Mesothelial cell of epicardium (in vitro differentiated cells): ENCODE data around the gene AARSD1. TPM values are rescaled to one million over a fixed set of nuclear protein-coding genes. Genes with fewer than 3 reads are reported as not detected.

ENCODE experiments used
- DNase-seq, 2 experiments: peaks; one replicate each; pipeline ENCODE4 v3.0.0; 2021; ENCODE audit warnings: low spot score in 2 of 2; ENCODE audit not compliant: unreplicated experiment in 2 of 2
- H3K27ac Mint-ChIP-seq: 2 replicates; pipeline ENCODE4 v1.8.0; 2021; ENCODE audit warnings: mixed read lengths
- H3K27me3 Mint-ChIP-seq: 2 replicates; pipeline ENCODE4 v1.8.0; 2021; ENCODE audit warnings: low read depth, mixed read lengths
- H3K36me3 Mint-ChIP-seq: 2 replicates; pipeline ENCODE4 v1.8.0; 2021; ENCODE audit warnings: mixed read lengths
- H3K4me1 Mint-ChIP-seq: 2 replicates; pipeline ENCODE4 v1.8.0; 2021; ENCODE audit warnings: mixed read lengths
- H3K4me3 Mint-ChIP-seq: 2 replicates; pipeline ENCODE4 v1.8.0; 2021; ENCODE audit warnings: mild to moderate bottlenecking, moderate library complexity, mixed read lengths
- H3K9me3 Mint-ChIP-seq: 2 replicates; pipeline ENCODE4 v1.8.0; 2021; ENCODE audit warnings: mixed read lengths
- total RNA-seq: library from RNA; stranded (reverse); gene quantifications from 3 replicates; pipeline ENCODE4 v1.2.1, GENCODE V29; 2021
- TF ChIP-seq, protein P1 (sequence below): fragments of 200-600 bp; sonication (generic); IDR thresholded peaks from one replicate; pipeline ENCODE4 v1.5.0; 2021; ENCODE audit warnings: antibody characterized with exemption; ENCODE audit not compliant: unreplicated experiment

AARSD1 gene
- total RNA-seq: 58.6 to 66.0 TPM (median 59.1 TPM) in 3 replicates

DNA sequence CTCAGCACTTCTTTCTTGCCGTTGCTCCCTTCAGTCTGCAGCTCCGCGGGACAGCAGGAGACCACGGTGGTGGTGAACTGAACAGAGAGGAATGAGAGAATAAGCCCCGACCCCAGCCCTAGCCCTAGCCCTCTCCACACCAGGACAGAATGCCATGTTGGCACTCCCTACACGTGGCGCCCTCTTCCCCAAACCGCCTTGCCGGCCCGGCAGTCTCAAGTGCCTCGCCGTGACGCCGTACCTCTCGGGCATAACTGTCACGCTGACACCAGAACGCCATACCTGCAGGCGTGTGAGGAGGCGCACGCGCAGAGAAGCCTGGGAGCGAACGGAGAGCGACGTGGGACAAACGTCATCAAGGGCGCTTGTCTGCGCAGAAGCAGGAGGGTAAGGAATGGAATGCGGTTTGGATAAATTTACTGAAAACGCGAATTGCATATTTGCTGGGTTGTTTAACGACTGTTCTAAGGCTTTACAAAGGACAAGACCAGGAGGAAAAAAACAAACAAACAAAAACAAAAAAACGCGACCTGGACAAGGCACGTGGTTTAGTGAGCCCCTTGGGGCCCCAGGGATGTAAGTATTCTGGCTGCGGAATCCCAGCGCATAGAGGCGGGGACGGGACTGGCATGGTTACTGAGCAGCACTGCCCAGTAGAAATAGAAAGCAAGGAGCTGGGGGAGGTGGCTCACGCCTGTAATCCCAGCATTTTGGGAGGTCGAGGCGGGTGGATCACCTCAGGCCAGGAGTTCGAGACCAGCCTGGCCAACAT is at the start of gene AARSD1:
Gene AARSD1 (minus strand): TSS at position 294 of the 772 bp plus-strand sequence. CDS start 14 bp downstream, at position 280.
- Mint-ChIP-seq H3K9me3 (no peaks in the 10 kb centered on the region), H3K27me3 (no peaks in the 10 kb centered on the region), H3K36me3 (peaks cover 17% of the 10 kb centered on the region), H3K4me1 (peaks cover 12% of the 10 kb centered on the region), H3K4me3 (peak within 1 kb of the TSS; percentile 92), H3K27ac (peak within 1 kb of the TSS; percentile 99)
- DNase-seq: peak; percentile 76 to 89
- TF ChIP-seq, protein P1, sequence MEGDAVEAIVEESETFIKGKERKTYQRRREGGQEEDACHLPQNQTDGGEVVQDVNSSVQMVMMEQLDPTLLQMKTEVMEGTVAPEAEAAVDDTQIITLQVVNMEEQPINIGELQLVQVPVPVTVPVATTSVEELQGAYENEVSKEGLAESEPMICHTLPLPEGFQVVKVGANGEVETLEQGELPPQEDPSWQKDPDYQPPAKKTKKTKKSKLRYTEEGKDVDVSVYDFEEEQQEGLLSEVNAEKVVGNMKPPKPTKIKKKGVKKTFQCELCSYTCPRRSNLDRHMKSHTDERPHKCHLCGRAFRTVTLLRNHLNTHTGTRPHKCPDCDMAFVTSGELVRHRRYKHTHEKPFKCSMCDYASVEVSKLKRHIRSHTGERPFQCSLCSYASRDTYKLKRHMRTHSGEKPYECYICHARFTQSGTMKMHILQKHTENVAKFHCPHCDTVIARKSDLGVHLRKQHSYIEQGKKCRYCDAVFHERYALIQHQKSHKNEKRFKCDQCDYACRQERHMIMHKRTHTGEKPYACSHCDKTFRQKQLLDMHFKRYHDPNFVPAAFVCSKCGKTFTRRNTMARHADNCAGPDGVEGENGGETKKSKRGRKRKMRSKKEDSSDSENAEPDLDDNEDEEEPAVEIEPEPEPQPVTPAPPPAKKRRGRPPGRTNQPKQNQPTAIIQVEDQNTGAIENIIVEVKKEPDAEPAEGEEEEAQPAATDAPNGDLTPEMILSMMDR: no peak

- H3K9me3 Mint-ChIP-seq: no peaks in the 10 kb centered on the region
- peaks cover 7% of the 10 kb centered on the region for H3K36me3 Mint-ChIP-seq
- TF ChIP-seq, protein P1: no peak
- no peak for DNase-seq
- no peaks in the 10 kb centered on the region for H3K27me3 Mint-ChIP-seq
- no peak overlapping the region for H3K4me3 Mint-ChIP-seq
- peaks cover 4% of the 10 kb centered on the region for H3K4me1 Mint-ChIP-seq
- peak overlapping the region; percentile 13 for H3K27ac Mint-ChIP-seq
Measured at GRCh38 chr17:43013296-43013695, 49.0 kb upstream of the AARSD1 start.

DNA sequence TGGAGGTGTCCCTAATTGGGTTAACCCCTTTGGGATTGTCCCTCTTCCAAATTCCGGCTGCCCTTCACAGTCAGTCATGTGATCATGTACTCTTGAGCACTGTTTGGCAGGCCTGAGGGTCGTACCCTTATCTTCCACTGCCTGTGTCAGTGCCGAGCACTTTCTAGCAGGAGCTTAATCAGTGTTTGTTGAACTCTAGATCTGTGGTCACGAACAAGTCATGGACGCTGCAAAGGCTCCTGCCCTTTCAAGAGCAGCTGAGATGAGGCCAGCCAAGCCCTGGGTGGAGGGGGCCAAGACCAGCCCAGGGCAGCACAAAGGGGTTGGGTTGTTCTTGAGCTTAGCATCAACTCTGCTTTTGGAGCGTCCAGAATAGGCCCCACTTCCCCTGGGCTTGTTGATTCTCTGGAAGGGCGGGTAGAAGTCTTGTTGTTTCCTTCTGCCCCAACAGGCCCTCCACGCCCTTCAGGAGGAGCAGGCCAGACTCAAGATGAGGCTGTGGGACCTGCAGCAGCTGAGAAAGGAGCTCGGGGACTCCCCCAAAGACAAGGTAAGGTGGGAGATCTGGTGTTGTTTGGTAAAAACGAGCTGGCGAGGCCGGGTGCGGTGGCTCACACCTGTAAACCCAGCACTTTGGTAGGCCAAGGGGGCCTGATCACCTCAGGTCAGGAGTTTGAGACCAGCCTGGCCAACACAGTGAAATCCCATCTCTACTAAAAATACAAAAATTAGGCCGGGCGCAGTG is 47.6 kb upstream of the AARSD1 start:
- peak overlapping the region; percentile 47 for H3K27ac Mint-ChIP-seq
- H3K4me3 Mint-ChIP-seq: no peak overlapping the region

GRCh38 chr17:43010667-43011308 is 46.5 kb upstream of the AARSD1 start:
- no peak overlapping the region for H3K27ac Mint-ChIP-seq
- DNase-seq: no peak
- peaks cover 5% of the 10 kb centered on the region for H3K36me3 Mint-ChIP-seq
- TF ChIP-seq, protein P1: no peak
- H3K4me1 Mint-ChIP-seq: peaks cover 8% of the 10 kb centered on the region
- H3K4me3 Mint-ChIP-seq: no peak overlapping the region
- H3K9me3 Mint-ChIP-seq: no peaks in the 10 kb centered on the region
- no peaks in the 10 kb centered on the region for H3K27me3 Mint-ChIP-seq

More for the DNA sequence above, 47.6 kb upstream of the AARSD1 start:
- H3K27me3 Mint-ChIP-seq: no peaks in the 10 kb centered on the region
- TF ChIP-seq, protein P1: no peak
- DNase-seq: no peak
- H3K9me3 Mint-ChIP-seq: no peaks in the 10 kb centered on the region
- peaks cover 5% of the 10 kb centered on the region for H3K36me3 Mint-ChIP-seq
- peaks cover 3% of the 10 kb centered on the region for H3K4me1 Mint-ChIP-seq

DNA sequence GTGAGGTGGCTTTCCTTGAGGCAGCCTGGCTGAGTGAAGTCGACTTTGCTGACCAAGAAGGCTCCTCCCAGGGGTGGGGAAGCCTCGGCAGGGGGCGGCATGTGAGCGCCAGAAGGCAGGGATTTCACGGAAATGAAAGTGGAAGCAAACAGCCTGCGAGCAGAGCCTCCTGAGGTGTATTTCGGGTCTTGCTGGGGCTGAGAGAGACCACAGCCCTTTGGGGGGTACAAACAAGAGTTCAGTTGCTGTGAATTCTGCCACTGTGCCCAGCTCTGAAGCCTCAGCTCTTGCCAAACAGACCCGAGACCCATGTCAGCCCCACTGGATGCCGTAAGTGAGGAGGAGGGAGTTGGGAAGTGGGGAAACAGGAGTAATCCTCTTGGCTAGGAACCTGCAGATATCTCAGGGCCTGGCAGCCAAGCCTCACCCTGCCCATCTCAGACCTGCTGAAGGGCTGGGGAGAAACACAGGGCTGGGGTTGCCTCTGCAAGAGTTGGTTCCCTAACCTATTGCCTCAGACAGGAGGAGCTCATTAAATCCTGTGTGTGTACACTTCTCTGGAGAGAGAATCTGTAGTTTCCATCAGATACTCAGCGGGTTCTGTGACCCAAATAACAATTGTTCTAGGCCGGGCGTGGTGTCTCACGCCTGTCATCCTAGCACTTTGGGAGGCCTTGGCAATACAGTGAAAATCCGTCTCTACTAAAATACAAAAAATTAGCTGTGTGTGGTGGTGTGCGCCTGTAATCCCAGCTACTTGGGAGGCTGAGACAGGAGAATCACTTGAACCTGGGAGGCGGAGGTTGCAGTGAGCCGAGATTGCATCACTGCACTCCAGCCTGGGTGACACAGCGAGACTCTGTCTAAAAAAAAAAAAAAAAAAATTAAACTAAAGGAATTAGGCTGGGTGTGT is 42.6 kb upstream of the AARSD1 start, which contains the start of gene IFI35:
Gene IFI35 (plus strand): TSS at position 146 of the 913 bp plus-strand sequence. CDS start 164 bp downstream, at position 310.
- Mint-ChIP-seq H3K9me3 (no peaks in the 10 kb centered on the region), H3K36me3 (peaks cover 8% of the 10 kb centered on the region), H3K4me3 (peak within 1 kb of the TSS; percentile 81), H3K4me1 (peaks cover 8% of the 10 kb centered on the region), H3K27ac (peak within 1 kb of the TSS; percentile 97), H3K27me3 (no peaks in the 10 kb centered on the region)
- TF ChIP-seq, protein P1: no peak
- peak in 1 of 2 experiments; percentile 65 for DNase-seq
